ENCODE data around the gene STK39.

DNA sequence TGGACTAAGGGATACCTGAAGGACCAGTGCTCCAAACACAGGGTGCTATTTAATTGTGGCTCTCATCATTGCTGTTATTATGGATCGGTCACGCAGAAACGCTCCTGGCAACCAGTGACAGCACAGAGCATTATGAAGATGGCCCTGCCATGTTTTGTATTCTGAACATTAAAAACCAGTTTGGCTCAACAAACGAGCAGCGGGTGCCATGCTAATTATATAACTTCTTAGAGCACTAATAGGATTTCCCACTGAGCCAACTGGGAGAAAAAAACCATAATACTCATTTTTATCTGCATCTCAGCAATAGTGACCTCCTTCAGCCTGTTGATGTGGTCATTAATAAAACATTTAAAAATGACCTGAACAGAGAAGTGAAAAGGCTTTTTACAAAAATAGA, 212.8 kb downstream of the STK39 start:
- TF ChIP-seq, protein P1, sequence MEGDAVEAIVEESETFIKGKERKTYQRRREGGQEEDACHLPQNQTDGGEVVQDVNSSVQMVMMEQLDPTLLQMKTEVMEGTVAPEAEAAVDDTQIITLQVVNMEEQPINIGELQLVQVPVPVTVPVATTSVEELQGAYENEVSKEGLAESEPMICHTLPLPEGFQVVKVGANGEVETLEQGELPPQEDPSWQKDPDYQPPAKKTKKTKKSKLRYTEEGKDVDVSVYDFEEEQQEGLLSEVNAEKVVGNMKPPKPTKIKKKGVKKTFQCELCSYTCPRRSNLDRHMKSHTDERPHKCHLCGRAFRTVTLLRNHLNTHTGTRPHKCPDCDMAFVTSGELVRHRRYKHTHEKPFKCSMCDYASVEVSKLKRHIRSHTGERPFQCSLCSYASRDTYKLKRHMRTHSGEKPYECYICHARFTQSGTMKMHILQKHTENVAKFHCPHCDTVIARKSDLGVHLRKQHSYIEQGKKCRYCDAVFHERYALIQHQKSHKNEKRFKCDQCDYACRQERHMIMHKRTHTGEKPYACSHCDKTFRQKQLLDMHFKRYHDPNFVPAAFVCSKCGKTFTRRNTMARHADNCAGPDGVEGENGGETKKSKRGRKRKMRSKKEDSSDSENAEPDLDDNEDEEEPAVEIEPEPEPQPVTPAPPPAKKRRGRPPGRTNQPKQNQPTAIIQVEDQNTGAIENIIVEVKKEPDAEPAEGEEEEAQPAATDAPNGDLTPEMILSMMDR (IDR thresholded peaks at IDR 0.05; ENCODE audit: low read depth, low read length, poor library complexity, severe bottlenecking) = no peak
- TF ChIP-seq EZH2phosphoT487 (IDR thresholded peaks at IDR 0.05; ENCODE audit: borderline replicate concordance, low read length) = no peak
